ENCODE measurements around the gene CFAP44.

DNA sequence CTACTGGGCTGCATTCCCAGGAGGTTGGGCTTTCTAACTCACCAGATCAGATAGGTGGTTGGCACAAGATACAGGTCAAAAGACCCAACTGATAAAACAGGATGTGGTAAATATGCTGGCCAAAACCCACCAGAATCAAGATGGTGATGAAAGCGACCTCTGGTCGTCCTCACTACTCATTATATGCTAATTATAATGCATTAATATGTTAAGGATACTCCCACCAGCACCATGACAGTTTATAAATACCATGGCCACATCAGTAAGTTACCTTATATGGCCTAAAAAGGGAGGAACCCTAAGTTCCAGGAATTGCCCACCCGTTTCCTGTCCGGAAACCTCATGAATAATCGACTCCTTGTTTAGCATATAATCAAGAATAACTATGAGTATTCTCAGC lies 31.6 kb downstream of the CFAP44 start:
- no peak for TF ChIP-seq POLR2A (IDR thresholded peaks at IDR 0.05)
- TF ChIP-seq, protein P1, sequence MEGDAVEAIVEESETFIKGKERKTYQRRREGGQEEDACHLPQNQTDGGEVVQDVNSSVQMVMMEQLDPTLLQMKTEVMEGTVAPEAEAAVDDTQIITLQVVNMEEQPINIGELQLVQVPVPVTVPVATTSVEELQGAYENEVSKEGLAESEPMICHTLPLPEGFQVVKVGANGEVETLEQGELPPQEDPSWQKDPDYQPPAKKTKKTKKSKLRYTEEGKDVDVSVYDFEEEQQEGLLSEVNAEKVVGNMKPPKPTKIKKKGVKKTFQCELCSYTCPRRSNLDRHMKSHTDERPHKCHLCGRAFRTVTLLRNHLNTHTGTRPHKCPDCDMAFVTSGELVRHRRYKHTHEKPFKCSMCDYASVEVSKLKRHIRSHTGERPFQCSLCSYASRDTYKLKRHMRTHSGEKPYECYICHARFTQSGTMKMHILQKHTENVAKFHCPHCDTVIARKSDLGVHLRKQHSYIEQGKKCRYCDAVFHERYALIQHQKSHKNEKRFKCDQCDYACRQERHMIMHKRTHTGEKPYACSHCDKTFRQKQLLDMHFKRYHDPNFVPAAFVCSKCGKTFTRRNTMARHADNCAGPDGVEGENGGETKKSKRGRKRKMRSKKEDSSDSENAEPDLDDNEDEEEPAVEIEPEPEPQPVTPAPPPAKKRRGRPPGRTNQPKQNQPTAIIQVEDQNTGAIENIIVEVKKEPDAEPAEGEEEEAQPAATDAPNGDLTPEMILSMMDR (IDR thresholded peaks at IDR 0.05), result no peak

Data from Peyer's patch (tissue), 4 donors.